Endothelial cell of umbilical vein (primary cell): ENCODE data around the gene C1QA. TPM values are rescaled to one million over a fixed set of nuclear protein-coding genes. Genes with fewer than 3 reads are reported as not detected.

ENCODE experiments used
- BruUV-seq: library from RNA; stranded (reverse); fragments of 400-500 nt; replicated peaks from 2 replicates; lab custom pipeline; 2021; lab: Mats Ljungman, UMichigan
- CTCF ChIA-PET: fragments of 300-600, 350-600 bp; sonication (Branson Sonifier 250); formaldehyde crosslinking; loops from one replicate; lab custom pipeline; 2021; ENCODE audit warnings: antibody characterized with exemption, inconsistent platforms; lab: Charles Lee
- POLR2A ChIA-PET: fragments of 300-600, 350-600 bp; sonication (Branson Sonifier 250); formaldehyde crosslinking; loops from one replicate; lab custom pipeline; 2021; ENCODE audit warnings: antibody characterized with exemption, inconsistent platforms; lab: Charles Lee
- DNase-seq: peaks from one replicate; pipeline ENCODE4 v3.0.0-alpha.2; 2011; ENCODE audit warnings: low read depth, low spot score
- FAIRE-seq: peaks from 2 replicates; lab custom pipeline; 2011; peaks lifted over from hg19 to GRCh38; lab: Jason Lieb, UNC
- H2AFZ ChIP-seq: 2 replicates; pipeline ENCODE4 v1.6.0; 2012; ENCODE audit warnings: low read depth, low read length, control low read depth, inconsistent platforms
- H3K27ac ChIP-seq: 2 replicates; pipeline ENCODE4 v1.5.1; 2011; ENCODE audit warnings: low read depth, mild to moderate bottlenecking, control low read depth, low read length, moderate library complexity; ENCODE audit not compliant: insufficient read depth
- H3K27me3 ChIP-seq, 2 experiments: 2 replicates each; pipeline versions ENCODE4 v1.6.0 to v1.6.1; 2011; ENCODE audit warnings: low read length in 2 of 2, mixed read lengths in 1 of 2; ENCODE audit not compliant: control insufficient read depth in 2 of 2, insufficient read depth in 2 of 2
- H3K36me3 ChIP-seq, 2 experiments: 2 replicates in 1 of 2; 3 replicates in 1 of 2; pipeline ENCODE4 v1.5.1; 2011; ENCODE audit warnings: low read length in 2 of 2, mild to moderate bottlenecking in 1 of 2, moderate library complexity in 1 of 2; ENCODE audit not compliant: control insufficient read depth in 2 of 2, insufficient read depth in 2 of 2; ENCODE audit errors: extremely low read depth in 1 of 2
- H3K4me1 ChIP-seq: 3 replicates; pipeline ENCODE4 v1.5.1; 2011; ENCODE audit warnings: mild to moderate bottlenecking, low read length; ENCODE audit not compliant: control insufficient read depth, insufficient read depth; ENCODE audit errors: extremely low read depth
- H3K4me2 ChIP-seq: 2 replicates; pipeline ENCODE4 v1.6.1; 2011; ENCODE audit warnings: low read length, control low read depth, mixed read lengths; ENCODE audit not compliant: insufficient read depth
- H3K4me3 ChIP-seq, 3 experiments: fragments of 200-600 bp in 1 of 3; sonication (generic), shearing (Covaris generic) in 1 of 3; replicated peaks in 1 of 3; 2 replicates each; pipeline ENCODE4 v1.5.1; 2011 to 2016; ENCODE audit warnings: control low read depth in 3 of 3, low read length in 3 of 3, mild to moderate bottlenecking in 2 of 3, inconsistent platforms in 1 of 3, low read depth in 1 of 3, moderate library complexity in 1 of 3; ENCODE audit not compliant: insufficient read depth in 1 of 3
- H3K79me2 ChIP-seq: 2 replicates; pipeline ENCODE4 v1.6.0; 2012; ENCODE audit warnings: low read length, inconsistent platforms; ENCODE audit not compliant: control insufficient read depth, insufficient read depth
- H3K9ac ChIP-seq: replicated peaks from 2 replicates; pipeline ENCODE3; 2011; ENCODE audit warnings: low read length, control low read depth; ENCODE audit not compliant: insufficient read depth; ENCODE audit errors: extremely low read depth
- H3K9me1 ChIP-seq: replicated peaks from 3 replicates; pipeline ENCODE4 v1.6.0; 2011; ENCODE audit warnings: mild to moderate bottlenecking, low read length; ENCODE audit not compliant: control insufficient read depth, insufficient read depth; ENCODE audit errors: extremely low read depth
- H3K9me3 ChIP-seq: replicated peaks from 2 replicates; pipeline ENCODE4 v1.5.1; 2012; ENCODE audit warnings: low read length, inconsistent platforms; ENCODE audit not compliant: control insufficient read depth, insufficient read depth
- H4K20me1 ChIP-seq: replicated peaks from 2 replicates; pipeline ENCODE3; 2011; ENCODE audit warnings: mild to moderate bottlenecking, low read length; ENCODE audit not compliant: control insufficient read depth, insufficient read depth; ENCODE audit errors: extremely low read depth
- CTCF ChIP-seq, 2 donors: IDR thresholded peaks; 1 replicate in 1 of 2; 2 replicates in 1 of 2; pipeline ENCODE4 v1.5.1; 2011; ENCODE audit warnings: low read length in 2 of 2, mild to moderate bottlenecking in 2 of 2, moderate library complexity in 2 of 2, control low read depth in 1 of 2, inconsistent platforms in 1 of 2, low read depth in 1 of 2; ENCODE audit not compliant: insufficient read depth in 1 of 2; ENCODE audit errors: extremely low read depth in 1 of 2
- EZH2 ChIP-seq: IDR thresholded peaks from 2 replicates; pipeline ENCODE4 v1.6.1; 2012; ENCODE audit warnings: borderline replicate concordance, low read depth, mild to moderate bottlenecking, moderate library complexity, low read length, inconsistent platforms; ENCODE audit not compliant: severe bottlenecking
- FOS ChIP-seq: IDR thresholded peaks from 2 replicates; pipeline ENCODE4 v1.6.1; 2011; ENCODE audit warnings: mild to moderate bottlenecking, low read length, moderate library complexity, borderline replicate concordance; ENCODE audit not compliant: insufficient read depth
- GATA2 ChIP-seq: IDR thresholded peaks from 2 replicates; pipeline ENCODE4 v1.7.0; 2011; ENCODE audit warnings: low read depth, mild to moderate bottlenecking, moderate library complexity, mixed read lengths, low read length; ENCODE audit not compliant: insufficient read length, insufficient read depth
- JUN ChIP-seq: IDR thresholded peaks from 2 replicates; pipeline ENCODE4 v1.6.1; 2011; ENCODE audit warnings: borderline replicate concordance, low read depth; ENCODE audit not compliant: insufficient read length, insufficient read depth
- MAX ChIP-seq: IDR thresholded peaks from 2 replicates; pipeline ENCODE4 v1.6.1; 2011; ENCODE audit not compliant: insufficient read depth, insufficient read length
- MYC ChIP-seq: IDR thresholded peaks from one replicate; pipeline ENCODE4 v1.6.1; 2011; ENCODE audit warnings: mild to moderate bottlenecking, low read depth, low read length
- POLR2A ChIP-seq: IDR thresholded peaks from 2 replicates; pipeline ENCODE4 v1.6.1; 2012; ENCODE audit warnings: low read depth, mild to moderate bottlenecking, control low read depth, low read length
- POLR2AphosphoS5 ChIP-seq: IDR thresholded peaks from 2 replicates; pipeline ENCODE4 v1.6.1; 2012; ENCODE audit warnings: low read depth, mild to moderate bottlenecking, control low read depth, low read length, moderate library complexity; ENCODE audit not compliant: insufficient read depth
- dilution Hi-C: fragments of 300-500 bp; cut with MboI; formaldehyde crosslinking; loops from one replicate; pipeline ENCODE4 v1.15.0; 2019; ENCODE audit warnings: low sequenced_read_pairs; ENCODE audit not compliant: extremely low pct_ligation_motif_present
- intact Hi-C: fragments of 100-400 bp; cut with micrococcal nuclease; formaldehyde crosslinking; loops from one replicate; pipeline ENCODE4 v1.10.0; 2022
- polyA plus RNA-seq, 4 experiments: library from polyadenylated mRNA; depleted of rRNA in 3 of 4; stranded (reverse) in 3 of 4; unstranded in 1 of 4; fragments of >200 nt; gene quantifications; 2 replicates each; pipeline versions ENCODE4 v1.2.1 to v1.2.3, GENCODE V29; 2011 to 2012; ENCODE audit warnings: missing spikeins in 1 of 4
- total RNA-seq: library from RNA; stranded (reverse); gene quantifications from 2 replicates; pipeline ENCODE4 v1.2.3, GENCODE V29; 2021

Gene C1QA
- total and polyA plus RNA-seq, 2 donors (not counting 3 experiments of a cell fraction or from before 2014, with no cell fraction given), result not detected

GRCh38 chr1:22607154-22607553, 29.3 kb upstream of the C1QA start:
- Histone ChIP-seq H3K79me2 (no peaks in the 10 kb centered on the region), H3K9me1 (no peaks in the 10 kb centered on the region), H3K4me3 (no peak overlapping the region), H2AFZ (no peak overlapping the region), H4K20me1 (no peaks in the 10 kb centered on the region), H3K27me3 (peaks cover 11 to 14% of the 10 kb centered on the region in 2 experiments), H3K9ac (no peak overlapping the region), H3K4me2 (no peak overlapping the region), H3K36me3 (no peaks in the 10 kb centered on the region), H3K27ac (no peak overlapping the region), H3K4me1 (no peaks in the 10 kb centered on the region), H3K9me3 (no peaks in the 10 kb centered on the region)
- FAIRE-seq (no peak), DNase-seq (no peak)
- intact Hi-C loops (no loop called here), dilution Hi-C loops (no loop called here)
- no peak for TF ChIP-seq CTCF (IDR thresholded peaks at IDR 0.05; ENCODE audit: extremely low read depth in 1 of 2, insufficient read depth in 1 of 2, low read depth in 1 of 2, low read length in 2 of 2)
- no peak for TF ChIP-seq MAX
- no peak for TF ChIP-seq GATA2
- TF ChIP-seq MYC, result no peak
- no peak for TF ChIP-seq EZH2
- no peak for TF ChIP-seq JUN
- no peak for TF ChIP-seq POLR2A
- no peak for TF ChIP-seq FOS
- no peak for TF ChIP-seq POLR2AphosphoS5
- ChIA-PET POLR2A (no interaction called here), CTCF (no interaction called here)
- BruUV-seq, result no TSS peak
